Stimulated activated CD8-positive, alpha-beta memory T cell treated with anti-CD3 and anti-CD28 coated beads, Interleukin-7, amount 100 ng/mL, for 1 hour (primary cell): ENCODE results near the gene CDH23.

Source experiments
- DNase-seq, 2 donors: peaks; one replicate each; pipeline ENCODE4 v3.0.0-alpha.2; 2020; ENCODE audit warnings: low read depth in 2 of 2

Gene CDH23

DNA sequence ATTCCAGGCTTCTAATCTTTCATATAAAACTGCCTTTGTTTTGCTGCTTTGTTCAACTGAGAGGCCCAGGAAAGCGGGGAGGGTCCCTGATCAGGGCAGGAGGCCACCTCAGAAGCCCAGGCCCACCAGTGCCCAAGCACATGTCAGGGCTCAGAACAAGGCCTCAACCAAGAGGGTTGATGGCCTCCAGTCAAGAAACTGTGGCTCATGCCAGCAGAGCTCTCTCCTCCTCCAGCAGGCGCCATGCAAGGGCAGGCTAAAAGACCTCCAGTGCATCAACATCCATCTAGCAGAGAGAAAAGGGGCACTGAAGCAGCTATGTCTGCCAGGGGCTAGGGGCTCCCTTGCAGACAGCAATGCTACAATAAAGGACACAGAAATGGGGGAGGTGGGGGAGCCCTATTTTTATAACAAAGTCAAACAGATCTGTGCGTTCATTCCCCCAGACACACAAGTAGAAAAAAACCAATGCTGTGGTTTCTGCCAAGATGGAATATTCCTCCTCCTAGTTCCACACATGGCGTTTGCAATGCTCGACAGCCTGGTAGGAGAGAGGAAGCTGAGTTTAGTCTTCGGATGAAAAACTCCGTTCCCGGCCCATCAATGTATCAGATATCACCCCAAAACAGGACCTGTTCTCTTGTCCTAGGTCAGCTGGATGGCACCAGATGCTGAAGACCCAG is 420.4 kb downstream of the CDH23 start:
- DNase-seq = no peak

GRCh38 chr10:71817831-71818655 is 421.3 kb downstream of the CDH23 start:
- DNase-seq = no peak

GRCh38 chr10:71818674-71819260 is 422.0 kb downstream of the CDH23 start:
- no peak for DNase-seq

DNA sequence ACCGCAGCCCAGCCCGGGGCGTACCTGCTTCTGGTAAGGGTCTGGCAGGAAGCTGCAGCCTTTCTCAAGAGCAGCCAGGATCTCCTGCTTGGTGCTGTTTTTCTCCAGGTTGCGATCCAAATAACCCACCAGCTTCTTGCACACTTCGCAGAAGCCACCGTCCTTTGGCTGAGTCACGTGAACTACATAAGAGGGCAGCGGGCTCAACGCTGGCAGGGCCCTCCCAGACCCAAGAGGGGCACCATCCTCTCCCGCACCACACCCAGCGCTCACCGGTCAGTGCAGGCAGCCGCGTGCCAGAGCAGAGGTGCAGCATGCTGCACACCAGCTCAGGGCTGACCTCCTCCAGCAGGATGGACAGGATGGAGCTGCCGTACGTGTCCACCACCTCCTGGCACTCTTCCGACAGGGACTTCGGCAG is 422.7 kb downstream of the CDH23 start:
- no peak for DNase-seq

DNA sequence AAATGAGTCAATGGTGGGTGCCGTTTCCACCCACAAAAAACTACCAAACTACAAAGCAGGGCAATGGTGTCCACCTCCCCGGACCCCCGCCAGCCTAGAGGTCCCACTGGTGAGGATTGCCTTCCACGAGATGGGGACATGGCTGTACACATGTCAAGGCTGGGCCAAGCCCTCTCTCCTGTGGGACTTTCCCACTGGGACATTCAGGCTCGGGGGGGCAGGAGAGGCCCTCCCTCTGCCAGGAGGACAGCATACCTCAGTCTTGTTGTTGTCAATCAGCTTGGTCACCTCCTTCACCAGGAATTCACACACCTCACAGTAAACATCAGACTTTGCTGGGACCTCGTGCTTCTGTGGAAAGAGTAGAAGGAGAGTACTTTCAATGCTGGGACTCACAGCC is 423.3 kb downstream of the CDH23 start:
- no peak for DNase-seq

DNA sequence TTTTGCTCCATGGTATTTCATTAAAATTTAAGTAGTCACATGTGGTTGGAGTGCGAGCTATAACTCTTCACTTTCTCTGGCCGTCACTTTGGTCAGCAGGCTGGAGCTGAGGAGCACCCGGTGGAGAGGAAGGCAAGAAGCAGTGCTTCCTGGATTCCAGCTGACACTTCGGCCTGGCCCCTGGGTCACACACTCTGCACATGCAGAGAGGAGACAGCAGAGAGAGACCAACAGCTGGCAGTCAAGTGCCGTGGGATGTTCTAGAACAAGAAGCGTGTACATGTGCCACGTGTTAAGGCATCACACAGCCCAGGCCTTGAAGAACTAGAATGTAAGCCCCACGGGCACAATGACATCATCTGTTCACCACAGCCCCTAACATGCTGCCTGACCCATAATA is 424.2 kb downstream of the CDH23 start:
- no peak for DNase-seq

DNA sequence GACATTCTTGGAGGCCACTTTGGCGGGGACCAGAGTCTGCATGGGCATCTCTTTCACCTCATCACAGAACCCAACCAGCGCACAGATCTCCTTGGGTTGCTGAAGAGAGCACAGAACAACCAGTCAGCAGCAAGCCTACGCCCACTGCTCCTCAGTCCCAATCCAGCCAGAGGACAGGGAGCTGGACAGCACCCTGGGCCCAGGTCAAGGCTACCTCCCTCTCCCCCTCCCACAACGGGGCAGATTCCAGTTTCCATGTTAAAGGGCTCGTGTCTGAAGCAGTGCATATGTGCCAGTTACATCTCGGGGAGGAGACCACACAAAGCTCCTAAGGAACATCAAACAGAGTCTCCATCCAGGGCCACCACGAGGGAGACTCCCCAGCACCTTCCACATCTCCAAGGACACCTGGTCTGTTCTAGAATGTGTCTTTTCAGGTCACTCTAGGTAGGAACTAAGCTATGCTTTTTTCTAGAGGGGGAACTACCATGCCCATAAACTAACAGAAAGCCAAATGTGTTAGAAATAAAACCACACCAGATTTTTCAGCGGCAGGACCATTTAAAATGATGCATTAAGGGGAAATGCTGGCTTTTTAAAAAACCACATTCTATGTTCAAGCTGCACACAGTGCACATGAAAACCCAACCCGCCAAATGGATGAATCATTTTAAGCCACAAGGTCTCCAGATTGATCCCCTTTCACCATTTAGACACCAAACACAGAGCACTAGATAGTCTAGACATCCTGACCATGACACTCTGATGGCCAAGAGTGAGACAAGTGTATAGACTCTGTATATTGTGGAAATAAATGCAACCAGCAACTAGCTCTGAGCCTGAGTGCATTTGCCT is 425.4 kb downstream of the CDH23 start:
- DNase-seq = no peak

DNA sequence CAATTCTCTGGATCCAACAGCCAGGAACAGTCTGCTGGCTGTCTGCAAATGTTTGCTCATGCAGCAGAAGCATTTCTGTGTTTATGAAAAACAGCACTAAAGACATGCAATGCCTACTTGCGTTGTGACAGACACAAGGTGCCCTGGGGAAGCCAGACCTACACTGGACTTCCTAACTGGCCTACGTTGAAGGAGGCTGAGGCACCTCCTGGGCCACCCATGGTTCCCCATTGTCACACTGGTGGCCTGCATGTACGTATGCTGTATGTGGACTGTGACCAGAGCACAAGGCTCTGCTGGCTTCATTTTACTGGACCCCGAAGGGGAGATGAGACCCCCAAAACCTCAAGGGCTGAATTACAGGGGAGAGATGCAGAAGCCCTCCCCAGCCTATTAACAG is 426.6 kb downstream of the CDH23 start:
- DNase-seq = no peak

DNA sequence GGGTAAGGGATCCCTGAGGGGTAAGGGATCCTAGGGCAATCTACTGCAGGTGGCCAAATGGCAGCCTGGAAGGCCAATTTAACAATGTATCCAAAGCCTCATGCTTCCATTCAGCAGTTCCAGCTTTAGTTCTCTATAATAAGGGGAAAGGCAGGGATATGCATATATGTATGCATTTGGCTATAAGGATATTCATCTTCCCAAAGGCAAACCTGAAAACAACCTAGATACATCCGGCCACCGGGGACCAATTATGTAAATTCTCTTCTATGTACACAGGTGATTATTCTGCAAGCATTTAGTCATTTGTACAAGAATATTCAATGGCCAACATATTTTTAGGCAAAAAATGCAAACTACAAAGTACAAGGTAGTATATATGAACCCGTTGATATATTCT is 427.6 kb downstream of the CDH23 start:
- no peak for DNase-seq

GRCh38 chr10:71825217-71825616 is 428.5 kb downstream of the CDH23 start:
- no peak for DNase-seq

DNA sequence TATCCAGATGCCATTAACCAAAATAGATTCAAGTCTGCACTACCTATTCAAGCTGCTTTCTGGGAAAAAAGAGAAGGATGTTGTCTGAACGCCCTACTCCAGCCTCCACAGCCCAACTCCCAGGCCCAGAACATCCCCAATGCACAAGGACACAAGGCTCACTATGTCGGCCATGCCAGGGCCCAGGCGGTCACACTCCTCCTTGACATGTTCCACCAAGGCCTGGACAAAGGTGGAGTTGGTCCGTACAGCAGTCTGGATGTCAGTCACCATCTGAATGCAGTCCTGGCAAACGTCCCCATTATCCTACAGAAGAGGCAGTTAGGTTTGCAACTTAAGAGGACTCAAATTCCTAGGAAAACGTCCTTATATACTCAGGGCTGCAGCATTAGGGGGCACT is 431.1 kb downstream of the CDH23 start:
- no peak for DNase-seq

DNA sequence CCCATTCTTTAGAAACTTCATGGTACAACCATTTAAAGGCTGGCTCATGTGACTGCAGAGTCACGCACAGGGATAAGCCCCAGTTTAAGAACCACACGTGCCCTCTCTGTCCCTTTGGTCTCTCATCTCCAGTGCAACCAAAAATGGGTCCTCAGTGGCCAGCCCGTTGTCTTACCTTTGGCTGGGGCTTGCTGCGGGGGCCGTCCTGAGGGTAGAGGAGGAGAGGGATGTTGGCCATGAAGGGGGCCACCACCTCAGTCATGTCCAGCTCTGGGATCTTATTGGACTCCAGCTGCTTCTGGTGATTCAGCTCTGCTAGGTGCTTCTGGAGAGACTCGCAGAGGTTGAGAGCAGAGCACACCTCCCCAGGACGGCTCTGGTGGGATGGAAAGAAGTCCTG is 432.0 kb downstream of the CDH23 start:
- no peak for DNase-seq

GRCh38 chr10:71829171-71829570 is 432.5 kb downstream of the CDH23 start:
- no peak for DNase-seq

- DNase-seq = no peak
Measured at GRCh38 chr10:71829896-71830295, 433.2 kb downstream of the CDH23 start.

DNA sequence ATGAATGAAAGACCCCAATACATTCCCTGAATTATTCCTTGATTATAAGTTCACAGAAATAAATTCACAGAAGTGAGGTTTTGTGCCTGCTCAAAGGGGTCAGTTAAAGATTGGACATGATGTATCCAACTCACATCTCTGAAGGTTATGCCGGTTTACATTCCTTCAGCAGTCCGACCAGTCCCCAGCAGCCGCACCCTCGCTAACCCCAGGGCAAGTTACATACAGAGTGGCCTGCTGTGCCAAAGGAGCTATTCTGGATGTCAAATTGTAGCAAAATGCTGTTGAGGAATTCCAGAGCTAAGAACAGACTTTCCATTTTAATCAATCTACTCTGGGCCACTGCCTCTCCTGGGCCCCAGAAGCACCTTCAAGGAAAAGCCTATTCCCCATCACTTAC is 434.0 kb downstream of the CDH23 start:
- DNase-seq = no peak

GRCh38 chr10:71831646-71832552 is 435.2 kb downstream of the CDH23 start:
- DNase-seq = no peak

GRCh38 chr10:71832967-71833366 is 436.2 kb downstream of the CDH23 start:
- DNase-seq = no peak

DNA sequence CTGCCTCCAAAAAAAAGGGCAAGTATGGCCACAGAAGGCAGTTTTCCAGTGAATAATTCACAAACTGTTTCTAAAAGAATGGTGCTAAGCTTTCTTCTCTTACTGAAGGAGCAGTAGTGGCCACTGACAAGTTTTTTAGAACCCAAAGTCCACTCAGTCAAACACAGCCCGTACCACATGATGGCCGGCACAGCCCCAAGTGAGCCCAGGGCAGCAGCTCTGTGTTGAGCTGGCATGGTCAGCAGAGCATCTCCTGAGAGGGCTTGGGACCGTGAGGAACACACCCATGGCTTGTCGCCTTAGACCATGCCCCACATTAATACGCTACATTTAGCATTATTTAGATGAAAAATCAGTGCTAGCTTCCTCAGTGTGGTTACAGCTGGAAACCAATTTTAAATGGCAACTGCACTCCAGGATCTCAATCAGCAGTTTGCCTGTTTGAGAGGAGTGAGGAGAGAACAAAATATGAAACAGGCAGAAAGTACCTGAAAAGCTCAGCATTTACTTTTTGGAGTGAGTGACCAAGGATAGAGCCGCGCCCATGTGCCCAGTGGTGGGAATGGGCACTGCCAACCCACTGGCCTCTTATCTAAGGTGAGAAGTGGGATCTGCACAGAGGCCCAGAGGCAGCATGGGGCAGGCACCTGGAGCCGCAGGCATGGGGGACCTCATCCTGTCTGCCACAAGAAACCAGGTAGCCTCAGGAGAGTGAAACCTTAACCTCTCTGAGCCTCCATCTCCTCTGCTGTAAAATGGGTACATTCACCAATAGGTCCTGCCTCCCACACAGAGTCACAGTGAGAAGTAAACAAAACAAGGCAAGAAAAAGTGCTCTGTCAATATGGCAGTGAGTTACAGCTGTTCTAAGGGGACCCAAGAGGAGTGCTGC is 437.0 kb downstream of the CDH23 start:
- no peak for DNase-seq

GRCh38 chr10:71834343-71834674 is 437.6 kb downstream of the CDH23 start:
- no peak for DNase-seq
